GM23338 (cell line): Measurements from ENCODE around the gene ZFYVE26.

ENCODE experiments used
- CREB1 ChIP-seq: fragments of 250-450 bp; sonication (Bioruptor Pico); IDR thresholded peaks from 2 replicates; pipeline ENCODE4 v1.5.0; 2020; ENCODE audit warnings: low read depth, mild to moderate bottlenecking, moderate library complexity
- EZH2 ChIP-seq: fragments of 200-600 bp; sonication (generic); IDR thresholded peaks from one replicate; pipeline ENCODE4 v1.8.0; 2017; ENCODE audit warnings: antibody characterized with exemption, mild to moderate bottlenecking, low read depth; ENCODE audit not compliant: unreplicated experiment
- EZH2phosphoT487 ChIP-seq: fragments of 200-600 bp; sonication (generic); IDR thresholded peaks from one replicate; pipeline ENCODE4 v1.8.1; 2018; ENCODE audit warnings: antibody characterized with exemption; ENCODE audit not compliant: unreplicated experiment
- JUNB ChIP-seq: IDR thresholded peaks from one replicate; pipeline ENCODE4 v1.6.1; 2016; ENCODE audit warnings: antibody characterized with exemption; ENCODE audit not compliant: unreplicated experiment
- NANOG ChIP-seq: IDR thresholded peaks from 2 replicates; pipeline ENCODE4 v1.6.1; 2016; ENCODE audit warnings: antibody characterized with exemption, borderline replicate concordance
- POLR2AphosphoS5 ChIP-seq: IDR thresholded peaks from 2 replicates; pipeline ENCODE4 v1.6.1; 2016; ENCODE audit warnings: antibody characterized with exemption, low read depth
- STAT1 ChIP-seq: IDR thresholded peaks from one replicate; pipeline ENCODE4 v1.6.1; 2016; ENCODE audit warnings: antibody characterized with exemption; ENCODE audit not compliant: unreplicated experiment
- ZNF114 ChIP-seq: fragments of 250-450 bp; sonication (Bioruptor Pico); IDR thresholded peaks from 2 replicates; pipeline ENCODE4 v1.5.0; 2020; ENCODE audit warnings: mild to moderate bottlenecking, moderate library complexity
- ZNF331 ChIP-seq: fragments of 250-450 bp; sonication (Bioruptor Pico); IDR thresholded peaks from 2 replicates; pipeline ENCODE4 v1.5.0; 2020; ENCODE audit warnings: low read depth, mild to moderate bottlenecking, moderate library complexity
- TF ChIP-seq, protein P1 (sequence below), 2 experiments: fragments of 200-600 bp in 1 of 2; sonication (generic) in 1 of 2; conservative IDR thresholded peaks; 2 replicates each; pipeline versions ENCODE4 v1.5.1 to v1.6.1; 2016 to 2017; ENCODE audit warnings: antibody characterized with exemption in 2 of 2, low read depth in 2 of 2, mild to moderate bottlenecking in 2 of 2, moderate library complexity in 1 of 2
- TF ChIP-seq, protein P2 (sequence below): IDR thresholded peaks from one replicate; pipeline ENCODE4 v1.6.1; 2018; ENCODE audit warnings: antibody characterized with exemption; ENCODE audit not compliant: unreplicated experiment

DNA sequence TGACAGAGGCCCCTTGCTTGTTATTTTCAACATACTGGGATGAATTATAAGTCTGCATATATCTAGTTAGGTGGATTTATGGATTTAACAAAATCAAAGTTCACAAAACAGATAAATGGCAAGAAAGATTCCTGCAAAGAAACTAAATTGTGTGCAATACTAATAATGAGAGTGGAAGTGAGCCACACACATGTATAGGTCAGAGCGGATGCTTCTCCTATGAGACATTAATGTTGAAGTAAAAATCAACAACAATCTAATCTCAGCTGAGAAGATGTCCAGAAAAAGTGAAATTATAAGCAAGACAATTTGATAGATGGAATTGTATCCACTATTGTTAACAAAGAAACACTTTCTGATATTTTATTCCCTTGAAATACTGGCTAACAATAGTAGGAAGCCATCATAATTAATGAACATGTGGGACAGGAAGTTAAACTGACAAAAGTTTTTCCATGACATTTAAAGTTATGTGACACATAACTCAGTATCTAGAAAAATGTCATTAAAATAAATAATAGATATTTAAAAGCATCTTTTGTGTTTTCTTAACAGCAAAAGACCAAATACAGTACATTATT is 42.9 kb upstream of the ZFYVE26 start:
- TF ChIP-seq, protein P1, sequence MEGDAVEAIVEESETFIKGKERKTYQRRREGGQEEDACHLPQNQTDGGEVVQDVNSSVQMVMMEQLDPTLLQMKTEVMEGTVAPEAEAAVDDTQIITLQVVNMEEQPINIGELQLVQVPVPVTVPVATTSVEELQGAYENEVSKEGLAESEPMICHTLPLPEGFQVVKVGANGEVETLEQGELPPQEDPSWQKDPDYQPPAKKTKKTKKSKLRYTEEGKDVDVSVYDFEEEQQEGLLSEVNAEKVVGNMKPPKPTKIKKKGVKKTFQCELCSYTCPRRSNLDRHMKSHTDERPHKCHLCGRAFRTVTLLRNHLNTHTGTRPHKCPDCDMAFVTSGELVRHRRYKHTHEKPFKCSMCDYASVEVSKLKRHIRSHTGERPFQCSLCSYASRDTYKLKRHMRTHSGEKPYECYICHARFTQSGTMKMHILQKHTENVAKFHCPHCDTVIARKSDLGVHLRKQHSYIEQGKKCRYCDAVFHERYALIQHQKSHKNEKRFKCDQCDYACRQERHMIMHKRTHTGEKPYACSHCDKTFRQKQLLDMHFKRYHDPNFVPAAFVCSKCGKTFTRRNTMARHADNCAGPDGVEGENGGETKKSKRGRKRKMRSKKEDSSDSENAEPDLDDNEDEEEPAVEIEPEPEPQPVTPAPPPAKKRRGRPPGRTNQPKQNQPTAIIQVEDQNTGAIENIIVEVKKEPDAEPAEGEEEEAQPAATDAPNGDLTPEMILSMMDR (conservative IDR thresholded peaks at IDR 0.05; ENCODE audit: low read depth in 2 of 2), result no peak
- TF ChIP-seq JUNB (no peak), POLR2AphosphoS5 (no peak), EZH2 (no peak), CREB1 (CRISPR knock-in tag) (no peak), EZH2phosphoT487 (no peak), NANOG (no peak), ZNF114 (CRISPR knock-in tag) (no peak), ZNF331 (no peak), STAT1 (no peak)
- TF ChIP-seq, protein P2, sequence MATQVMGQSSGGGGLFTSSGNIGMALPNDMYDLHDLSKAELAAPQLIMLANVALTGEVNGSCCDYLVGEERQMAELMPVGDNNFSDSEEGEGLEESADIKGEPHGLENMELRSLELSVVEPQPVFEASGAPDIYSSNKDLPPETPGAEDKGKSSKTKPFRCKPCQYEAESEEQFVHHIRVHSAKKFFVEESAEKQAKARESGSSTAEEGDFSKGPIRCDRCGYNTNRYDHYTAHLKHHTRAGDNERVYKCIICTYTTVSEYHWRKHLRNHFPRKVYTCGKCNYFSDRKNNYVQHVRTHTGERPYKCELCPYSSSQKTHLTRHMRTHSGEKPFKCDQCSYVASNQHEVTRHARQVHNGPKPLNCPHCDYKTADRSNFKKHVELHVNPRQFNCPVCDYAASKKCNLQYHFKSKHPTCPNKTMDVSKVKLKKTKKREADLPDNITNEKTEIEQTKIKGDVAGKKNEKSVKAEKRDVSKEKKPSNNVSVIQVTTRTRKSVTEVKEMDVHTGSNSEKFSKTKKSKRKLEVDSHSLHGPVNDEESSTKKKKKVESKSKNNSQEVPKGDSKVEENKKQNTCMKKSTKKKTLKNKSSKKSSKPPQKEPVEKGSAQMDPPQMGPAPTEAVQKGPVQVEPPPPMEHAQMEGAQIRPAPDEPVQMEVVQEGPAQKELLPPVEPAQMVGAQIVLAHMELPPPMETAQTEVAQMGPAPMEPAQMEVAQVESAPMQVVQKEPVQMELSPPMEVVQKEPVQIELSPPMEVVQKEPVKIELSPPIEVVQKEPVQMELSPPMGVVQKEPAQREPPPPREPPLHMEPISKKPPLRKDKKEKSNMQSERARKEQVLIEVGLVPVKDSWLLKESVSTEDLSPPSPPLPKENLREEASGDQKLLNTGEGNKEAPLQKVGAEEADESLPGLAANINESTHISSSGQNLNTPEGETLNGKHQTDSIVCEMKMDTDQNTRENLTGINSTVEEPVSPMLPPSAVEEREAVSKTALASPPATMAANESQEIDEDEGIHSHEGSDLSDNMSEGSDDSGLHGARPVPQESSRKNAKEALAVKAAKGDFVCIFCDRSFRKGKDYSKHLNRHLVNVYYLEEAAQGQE, result no peak
